Osteocyte (in vitro differentiated cells): Measurements from ENCODE around the gene ST14. TPM values are rescaled to one million over a fixed set of nuclear protein-coding genes. Genes with fewer than 3 reads are reported as not detected.

Source experiments
- DNase-seq: peaks from one replicate; pipeline ENCODE4 v3.0.0; 2021; ENCODE audit warnings: mixed read lengths; ENCODE audit not compliant: unreplicated experiment; ENCODE audit errors: extremely low spot score
- H3K27ac Mint-ChIP-seq: one replicate; pipeline ENCODE4 v1.8.0; 2021; ENCODE audit warnings: mild to moderate bottlenecking, mixed read lengths; ENCODE audit not compliant: unreplicated experiment
- H3K27me3 Mint-ChIP-seq: one replicate; pipeline ENCODE4 v1.8.0; 2021; ENCODE audit warnings: mixed read lengths; ENCODE audit not compliant: unreplicated experiment
- H3K36me3 Mint-ChIP-seq: one replicate; pipeline ENCODE4 v1.8.0; 2021; ENCODE audit warnings: mixed read lengths; ENCODE audit not compliant: unreplicated experiment
- H3K4me1 Mint-ChIP-seq: one replicate; pipeline ENCODE4 v1.8.0; 2021; ENCODE audit warnings: mixed read lengths; ENCODE audit not compliant: unreplicated experiment
- H3K4me3 Mint-ChIP-seq: one replicate; pipeline ENCODE4 v1.8.0; 2021; ENCODE audit warnings: mild to moderate bottlenecking, moderate library complexity, mixed read lengths; ENCODE audit not compliant: unreplicated experiment
- H3K9me3 Mint-ChIP-seq: one replicate; pipeline ENCODE4 v1.8.0; 2021; ENCODE audit warnings: mixed read lengths; ENCODE audit not compliant: unreplicated experiment
- total RNA-seq: library from RNA; stranded (reverse); gene quantifications from 2 replicates; pipeline ENCODE4 v1.2.1, GENCODE V29; 2021
- TF ChIP-seq, protein P1 (sequence below): fragments of 200-600 bp; sonication (generic); IDR thresholded peaks from 2 replicates; pipeline ENCODE4 v1.5.0; 2021; ENCODE audit warnings: antibody characterized with exemption, mild to moderate bottlenecking, moderate library complexity

The ST14 gene
- total RNA-seq, 1 donor from 2014 or later, result not detected

DNA sequence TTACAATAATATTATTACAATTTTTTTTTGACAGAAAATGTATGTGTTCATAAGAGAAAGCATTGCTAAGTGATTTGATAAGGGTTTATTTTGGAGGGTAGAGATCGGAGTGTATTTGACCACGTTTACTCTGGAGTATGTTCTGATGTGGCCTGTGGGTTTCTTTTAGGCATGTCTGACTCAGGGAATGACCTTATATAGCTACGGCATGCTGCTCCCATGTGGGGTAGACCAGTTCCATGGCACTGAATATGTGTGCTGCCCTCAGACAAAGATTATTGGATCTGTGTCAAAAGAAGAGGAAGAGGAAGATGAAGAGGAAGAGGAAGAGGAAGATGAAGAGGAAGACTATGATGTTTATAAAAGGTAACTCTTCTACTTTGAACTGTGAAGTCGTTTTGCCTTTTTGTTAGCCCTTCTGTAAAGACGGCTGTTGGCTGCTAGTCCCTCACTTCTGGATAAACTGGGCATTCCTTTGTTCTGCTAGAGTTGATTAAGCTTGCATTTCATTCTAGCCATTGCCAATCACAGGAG is 38.1 kb upstream of the ST14 start:
- H3K27ac Mint-ChIP-seq, result no peak overlapping the region
- TF ChIP-seq, protein P1, sequence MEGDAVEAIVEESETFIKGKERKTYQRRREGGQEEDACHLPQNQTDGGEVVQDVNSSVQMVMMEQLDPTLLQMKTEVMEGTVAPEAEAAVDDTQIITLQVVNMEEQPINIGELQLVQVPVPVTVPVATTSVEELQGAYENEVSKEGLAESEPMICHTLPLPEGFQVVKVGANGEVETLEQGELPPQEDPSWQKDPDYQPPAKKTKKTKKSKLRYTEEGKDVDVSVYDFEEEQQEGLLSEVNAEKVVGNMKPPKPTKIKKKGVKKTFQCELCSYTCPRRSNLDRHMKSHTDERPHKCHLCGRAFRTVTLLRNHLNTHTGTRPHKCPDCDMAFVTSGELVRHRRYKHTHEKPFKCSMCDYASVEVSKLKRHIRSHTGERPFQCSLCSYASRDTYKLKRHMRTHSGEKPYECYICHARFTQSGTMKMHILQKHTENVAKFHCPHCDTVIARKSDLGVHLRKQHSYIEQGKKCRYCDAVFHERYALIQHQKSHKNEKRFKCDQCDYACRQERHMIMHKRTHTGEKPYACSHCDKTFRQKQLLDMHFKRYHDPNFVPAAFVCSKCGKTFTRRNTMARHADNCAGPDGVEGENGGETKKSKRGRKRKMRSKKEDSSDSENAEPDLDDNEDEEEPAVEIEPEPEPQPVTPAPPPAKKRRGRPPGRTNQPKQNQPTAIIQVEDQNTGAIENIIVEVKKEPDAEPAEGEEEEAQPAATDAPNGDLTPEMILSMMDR, result no peak
- H3K4me3 Mint-ChIP-seq, result no peak overlapping the region
- H3K4me1 Mint-ChIP-seq, result peaks cover 16% of the 10 kb centered on the region
- DNase-seq, result no peak
- no peaks in the 10 kb centered on the region for H3K9me3 Mint-ChIP-seq
- no peaks in the 10 kb centered on the region for H3K27me3 Mint-ChIP-seq
- H3K36me3 Mint-ChIP-seq, result peaks cover 25% of the 10 kb centered on the region

DNA sequence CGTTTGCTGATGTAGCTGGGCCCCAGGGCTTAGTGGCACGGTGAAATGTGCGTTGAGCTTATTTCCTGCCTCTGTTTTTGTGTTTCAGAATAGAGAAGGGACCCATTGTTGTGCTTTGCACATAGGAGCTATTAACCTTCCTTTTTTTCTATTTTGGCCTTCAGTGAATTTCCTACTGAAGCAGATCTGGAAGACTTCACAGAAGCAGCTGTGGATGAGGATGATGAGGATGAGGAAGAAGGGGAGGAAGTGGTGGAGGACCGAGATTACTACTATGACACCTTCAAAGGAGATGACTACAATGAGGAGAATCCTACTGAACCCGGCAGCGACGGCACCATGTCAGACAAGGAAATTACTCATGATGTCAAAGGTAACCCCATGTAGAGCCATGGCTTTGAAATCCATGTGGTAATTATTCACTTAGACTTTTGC is 37.4 kb upstream of the ST14 start:
- no peaks in the 10 kb centered on the region for H3K9me3 Mint-ChIP-seq
- no peak overlapping the region for H3K4me3 Mint-ChIP-seq
- peak overlapping the region; percentile 38 for H3K27ac Mint-ChIP-seq

DNA sequence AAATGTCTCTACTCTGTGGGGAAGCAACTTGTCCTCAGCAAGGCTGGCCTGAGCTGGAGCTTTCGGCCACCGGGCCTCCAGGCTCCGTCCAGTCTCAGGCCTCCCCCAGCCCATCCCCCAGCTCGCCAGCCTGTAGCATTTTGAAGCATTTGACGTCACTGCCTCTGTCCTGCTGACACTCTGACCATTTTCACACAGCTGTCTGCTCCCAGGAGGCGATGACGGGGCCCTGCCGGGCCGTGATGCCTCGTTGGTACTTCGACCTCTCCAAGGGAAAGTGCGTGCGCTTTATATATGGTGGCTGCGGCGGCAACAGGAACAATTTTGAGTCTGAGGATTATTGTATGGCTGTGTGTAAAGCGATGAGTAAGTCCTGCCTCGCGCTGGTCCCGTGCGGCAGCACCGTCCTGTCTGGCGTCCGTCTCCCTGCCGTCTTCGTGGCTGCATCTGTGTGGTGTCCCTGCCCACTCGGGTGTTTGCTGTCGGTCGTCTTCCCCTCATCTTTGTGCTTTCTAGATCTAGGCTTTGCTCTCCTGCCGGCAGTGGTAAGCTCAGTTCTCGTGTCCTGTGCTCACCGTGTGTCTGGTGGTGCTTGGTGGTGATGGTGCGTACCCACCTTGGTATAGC is 36.1 kb upstream of the ST14 start:
- TF ChIP-seq, protein P1, result no peak
- H3K9me3 Mint-ChIP-seq, result no peaks in the 10 kb centered on the region
- DNase-seq, result no peak
- H3K36me3 Mint-ChIP-seq, result peaks cover 32% of the 10 kb centered on the region
- H3K4me3 Mint-ChIP-seq, result no peak overlapping the region
- H3K27me3 Mint-ChIP-seq, result no peaks in the 10 kb centered on the region
- H3K27ac Mint-ChIP-seq, result peak overlapping the region; percentile 77
- peaks cover 16% of the 10 kb centered on the region for H3K4me1 Mint-ChIP-seq

More for the DNA sequence above, 37.4 kb upstream of the ST14 start:
- Mint-ChIP-seq H3K4me1 (peaks cover 16% of the 10 kb centered on the region), H3K36me3 (peaks cover 29% of the 10 kb centered on the region), H3K27me3 (no peaks in the 10 kb centered on the region)
- DNase-seq, result no peak
- TF ChIP-seq, protein P1, result no peak

DNA sequence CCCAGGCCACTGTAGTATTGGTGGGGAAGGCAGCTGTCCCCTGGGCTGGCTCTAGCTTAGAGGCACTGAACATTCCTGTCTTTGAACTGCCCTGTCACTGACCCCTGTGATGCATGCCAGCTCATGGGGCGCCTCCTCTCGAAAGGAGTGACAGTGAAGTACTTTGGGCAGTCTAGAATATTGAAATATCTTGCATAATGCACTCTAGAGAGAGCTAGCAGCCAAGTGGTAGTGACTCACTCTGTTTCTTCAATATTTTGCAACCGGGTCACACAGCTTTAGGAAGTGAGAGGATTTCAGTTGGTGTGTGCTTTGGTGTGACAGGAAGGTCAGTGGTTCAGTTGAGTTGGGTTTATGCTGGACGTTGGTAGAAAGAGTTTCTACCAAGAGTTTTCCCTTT is 35.5 kb upstream of the ST14 start:
- no peaks in the 10 kb centered on the region for H3K9me3 Mint-ChIP-seq
- no peak for DNase-seq
- no peaks in the 10 kb centered on the region for H3K27me3 Mint-ChIP-seq
- TF ChIP-seq, protein P1, result no peak
- peak overlapping the region; percentile 77 for H3K27ac Mint-ChIP-seq
- no peak overlapping the region for H3K4me3 Mint-ChIP-seq
- peaks cover 36% of the 10 kb centered on the region for H3K36me3 Mint-ChIP-seq
- peaks cover 16% of the 10 kb centered on the region for H3K4me1 Mint-ChIP-seq

DNA sequence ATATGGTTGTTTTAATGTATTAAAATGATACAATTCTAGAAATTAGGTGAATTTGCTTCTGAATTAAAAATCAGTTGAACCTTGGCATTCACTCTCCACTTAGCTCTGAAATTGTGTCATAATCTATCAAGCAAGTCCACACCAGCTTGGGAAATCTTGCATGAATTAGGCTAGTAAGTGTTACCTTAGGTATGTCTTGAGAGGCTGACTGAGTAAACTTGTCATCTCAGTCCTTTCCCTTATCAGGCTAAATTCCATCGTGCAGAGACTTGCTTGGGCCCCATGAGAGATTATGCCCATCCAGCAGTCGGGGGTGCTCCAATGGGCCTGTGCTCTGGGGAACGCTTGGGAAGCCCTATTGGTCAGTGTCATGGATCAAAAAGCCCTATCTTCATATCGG is 33.9 kb upstream of the ST14 start:
- Mint-ChIP-seq H3K36me3 (peaks cover 43% of the 10 kb centered on the region), H3K9me3 (no peaks in the 10 kb centered on the region), H3K27ac (no peak overlapping the region), H3K4me1 (peaks cover 16% of the 10 kb centered on the region), H3K4me3 (no peak overlapping the region), H3K27me3 (no peaks in the 10 kb centered on the region)
- TF ChIP-seq, protein P1, result no peak
- no peak for DNase-seq
